ENCODE data around the gene MRPL38.

MRPL38 gene

GRCh38 chr17:75909812-75910274 is 5.2 kb upstream of the MRPL38 start:
- no peak overlapping the region for H3K27ac ChIP-seq (replicated peaks)
- DNase-seq (ENCODE audit: low read depth in 1 of 2, low spot score in 1 of 2), result no peak

GRCh38 chr17:75909051-75909811 is 4.5 kb upstream of the MRPL38 start:
- Histone ChIP-seq H3K27ac (replicated peaks) (no peak overlapping the region), H3K27me3 (ENCODE audit: insufficient read depth, poor library complexity, severe bottlenecking) (no peaks in the 10 kb centered on the region), H3K4me3 (replicated peaks; ENCODE audit: insufficient read depth, low read length) (no peak overlapping the region)
- DNase-seq (ENCODE audit: low read depth in 1 of 2, low spot score in 1 of 2), result no peak
- TF ChIP-seq SPI1 (IDR thresholded peaks at IDR 0.05; ENCODE audit: borderline replicate concordance, low read depth) (no peak), POLR2AphosphoS5 (IDR thresholded peaks at IDR 0.05; ENCODE audit: low read depth) (no peak), CTCF (IDR thresholded peaks at IDR 0.05; ENCODE audit: insufficient read depth, low read length) (no peak), REST (IDR thresholded peaks at IDR 0.05; ENCODE audit: insufficient replicate concordance, low read depth) (no peak), GABPA (IDR thresholded peaks at IDR 0.05; ENCODE audit: low read depth) (no peak)

More at GRCh38 chr17:75909812-75910274, 5.2 kb upstream of the MRPL38 start:
- Histone ChIP-seq H3K27me3 (ENCODE audit: insufficient read depth, poor library complexity, severe bottlenecking) (no peaks in the 10 kb centered on the region), H3K4me3 (replicated peaks; ENCODE audit: insufficient read depth, low read length) (no peak overlapping the region)
- TF ChIP-seq CTCF (IDR thresholded peaks at IDR 0.05; ENCODE audit: insufficient read depth, low read length) (no peak), POLR2AphosphoS5 (IDR thresholded peaks at IDR 0.05; ENCODE audit: low read depth) (no peak), REST (IDR thresholded peaks at IDR 0.05; ENCODE audit: insufficient replicate concordance, low read depth) (no peak), GABPA (IDR thresholded peaks at IDR 0.05; ENCODE audit: low read depth) (no peak), SPI1 (IDR thresholded peaks at IDR 0.05; ENCODE audit: borderline replicate concordance, low read depth) (no peak)

- TF ChIP-seq POLR2AphosphoS5 (IDR thresholded peaks at IDR 0.05; ENCODE audit: low read depth) (no peak), REST (IDR thresholded peaks at IDR 0.05; ENCODE audit: insufficient replicate concordance, low read depth) (no peak), GABPA (IDR thresholded peaks at IDR 0.05; ENCODE audit: low read depth) (no peak), SPI1 (IDR thresholded peaks at IDR 0.05; ENCODE audit: borderline replicate concordance, low read depth) (no peak), CTCF (IDR thresholded peaks at IDR 0.05; ENCODE audit: insufficient read depth, low read length) (no peak)
- DNase-seq (ENCODE audit: low read depth in 1 of 2, low spot score in 1 of 2), result no peak
- no peaks in the 10 kb centered on the region for H3K27me3 ChIP-seq (ENCODE audit: insufficient read depth, poor library complexity, severe bottlenecking)
- H3K4me3 ChIP-seq (replicated peaks; ENCODE audit: insufficient read depth, low read length), result no peak overlapping the region
- H3K27ac ChIP-seq (replicated peaks), result no peak overlapping the region
These were observed 3.5 kb upstream of the MRPL38 start for GRCh38 chr17:75908201-75908600.
